HepG2 (cell line): ENCODE measurements around the gene PLOD3. TPM values are rescaled to one million over a fixed set of nuclear protein-coding genes. Genes with fewer than 3 reads are reported as not detected.

Source experiments
- CENPBD1 ChIP-seq: sonication (generic); formaldehyde crosslinking; IDR thresholded peaks from 2 replicates; pipeline ENCODE4 v1.8.0; 2022; ENCODE audit warnings: missing genetic modification reagents, low read depth, mild to moderate bottlenecking, borderline replicate concordance
- CSRNP1 ChIP-seq: sonication (generic); formaldehyde crosslinking; IDR thresholded peaks from 2 replicates; pipeline ENCODE4 v1.8.1; 2023; ENCODE audit warnings: mild to moderate bottlenecking, missing genetic modification reagents
- FOXA1 ChIP-seq, 2 experiments: fragments of 450-650 bp in 1 of 2; sonication (generic) in 1 of 2; formaldehyde crosslinking in 1 of 2; IDR thresholded peaks; 2 replicates each; pipeline versions ENCODE4 v1.4.0 to v1.6.1; 2016 to 2020; ENCODE audit warnings: missing genetic modification reagents in 1 of 2
- GZF1 ChIP-seq: sonication (generic); formaldehyde crosslinking; IDR thresholded peaks from 2 replicates; pipeline ENCODE4 v1.5.1; 2020; ENCODE audit warnings: mild to moderate bottlenecking, missing genetic modification reagents
- IKZF4 ChIP-seq: sonication (generic); formaldehyde crosslinking; IDR thresholded peaks from 2 replicates; pipeline ENCODE4 v1.5.1; 2020; ENCODE audit warnings: borderline replicate concordance, mild to moderate bottlenecking, low read depth, missing genetic modification reagents; ENCODE audit errors: not compliant biosample characterization
- MAFG ChIP-seq: sonication (generic); formaldehyde crosslinking; IDR thresholded peaks from 2 replicates; pipeline ENCODE4 v1.5.1; 2020; ENCODE audit warnings: mild to moderate bottlenecking, missing genetic modification reagents
- NFKB2 ChIP-seq: sonication (generic); formaldehyde crosslinking; IDR thresholded peaks from 2 replicates; pipeline ENCODE4 v1.4.0; 2020; ENCODE audit warnings: missing genetic modification reagents, borderline replicate concordance
- NFKBIZ ChIP-seq: IDR thresholded peaks from 2 replicates; pipeline ENCODE4 v1.6.1; 2018; ENCODE audit warnings: missing genetic modification reagents, missing compliant biosample characterization
- POLR2G ChIP-seq: fragments of 200-400 bp; formaldehyde crosslinking; IDR thresholded peaks from 2 replicates; pipeline ENCODE4 v1.6.1; 2018; ENCODE audit warnings: mild to moderate bottlenecking, low read depth, low read length, moderate library complexity
- SRY ChIP-seq: sonication (generic); formaldehyde crosslinking; IDR thresholded peaks from 2 replicates; pipeline ENCODE4 v1.8.0; 2022; ENCODE audit warnings: mild to moderate bottlenecking, missing genetic modification reagents
- TARDBP ChIP-seq: sonication (generic); formaldehyde crosslinking; IDR thresholded peaks from 2 replicates; pipeline ENCODE4 v1.8.0; 2022; ENCODE audit warnings: mild to moderate bottlenecking, missing genetic modification reagents
- THAP9 ChIP-seq: sonication (generic); formaldehyde crosslinking; IDR thresholded peaks from 2 replicates; pipeline ENCODE4; 2020; ENCODE audit warnings: missing genetic modification reagents, mild to moderate bottlenecking, borderline replicate concordance
- ZBTB38 ChIP-seq: sonication (generic); formaldehyde crosslinking; IDR thresholded peaks from 2 replicates; pipeline ENCODE4 v1.5.1; 2020; ENCODE audit warnings: mild to moderate bottlenecking, missing genetic modification reagents
- ZKSCAN1 ChIP-seq: fragments of 150-350 bp; IDR thresholded peaks from 2 replicates; pipeline ENCODE4 v1.6.1; 2014; ENCODE audit warnings: low read length
- ZMYM3 ChIP-seq: sonication (generic); formaldehyde crosslinking; IDR thresholded peaks from 2 replicates; pipeline ENCODE4 v1.5.1; 2020; ENCODE audit warnings: mild to moderate bottlenecking, missing genetic modification reagents
- ZNF230 ChIP-seq: sonication (generic); formaldehyde crosslinking; IDR thresholded peaks from 2 replicates; pipeline ENCODE4 v1.4.0; 2020; ENCODE audit warnings: mild to moderate bottlenecking, missing genetic modification reagents
- ZNF546 ChIP-seq: sonication (generic); formaldehyde crosslinking; conservative IDR thresholded peaks from 2 replicates; pipeline ENCODE4 v1.8.1; 2023; ENCODE audit warnings: mild to moderate bottlenecking, missing genetic modification reagents
- ZNF710 ChIP-seq: sonication (generic); formaldehyde crosslinking; IDR thresholded peaks from 2 replicates; pipeline ENCODE4 v1.5.0; 2020; ENCODE audit warnings: mild to moderate bottlenecking, missing genetic modification reagents, borderline replicate concordance
- ZNF800 ChIP-seq: sonication (generic); formaldehyde crosslinking; IDR thresholded peaks from 2 replicates; pipeline ENCODE4 v1.4.0; 2020; ENCODE audit warnings: missing genetic modification reagents
- polyA plus RNA-seq, 8 experiments: library from polyadenylated mRNA; depleted of rRNA in 3 of 8; stranded (reverse) in 7 of 8; unstranded in 1 of 8; fragments of >200 nt; fragmentation: Illumina TruSeq in 4 of 8; extraction: Trizol in 4 of 8; gene quantifications; 2 replicates each; pipeline versions ENCODE4 v1.2.1 to v1.2.3, GENCODE V29; 2011 to 2016; ENCODE audit warnings: low read depth in 4 of 8, missing spikeins in 1 of 8, mixed read lengths in 1 of 8; ENCODE audit not compliant: insufficient read depth in 1 of 8
- total RNA-seq, 5 experiments: library from RNA; depleted of rRNA; stranded (reverse); fragments of >200 nt; fragmentation: Illumina TruSeq; extraction: Trizol; gene quantifications; 2 replicates each; pipeline ENCODE4 v1.2.3, GENCODE V29; 2016; ENCODE audit warnings: low read depth in 1 of 5

The PLOD3 gene
- total and polyA plus RNA-seq, 2 of the 13 experiments (the other 11 are each of a cell fraction or from before 2014, with no cell fraction given), result 65.8 to 67.4 TPM

GRCh38 chr7:101165075-101165957, 52.1 kb downstream of the PLOD3 start, which contains the start of gene VGF (continued):
- TF ChIP-seq ZNF800 (CRISPR knock-in tag) (peak; percentile 98), IKZF4 (peak; percentile 99), CENPBD1 (CRISPR knock-in tag) (peak; percentile 82; the same call in 1 of the 2 replicates), POLR2G (no peak), NFKB2 (CRISPR knock-in tag) (peak; percentile 100), THAP9 (peak; percentile 70; the same call in 1 of the 2 replicates), SRY (peak; percentile 100), MAFG (CRISPR knock-in tag) (no peak), ZNF710 (peak; percentile 90), ZMYM3 (CRISPR knock-in tag) (peak; percentile 62; the same call in 1 of the 2 replicates), TARDBP (CRISPR knock-in tag) (peak; percentile 78), ZKSCAN1 (no peak), ZNF230 (CRISPR knock-in tag) (peak; percentile 86), GZF1 (peak; percentile 93), CSRNP1 (CRISPR knock-in tag) (peak; percentile 97), ZNF546 (peak; percentile 98), NFKBIZ (CRISPR knock-in tag) (peak; percentile 99), ZBTB38 (CRISPR knock-in tag) (peak; percentile 92), FOXA1 (IDR thresholded peaks at IDR 0.05) (no peak), FOXA1 (CRISPR knock-in tag; IDR thresholded peaks at IDR 0.05) (no peak; the same call in 1 of the 2 replicates)
